SKM-1 (cell line): ENCODE results near the gene MTMR2.

Source experiments
- DNase-seq: peaks from one replicate; lab custom pipeline; 2025; ENCODE audit not compliant: unreplicated experiment; lab: John Stamatoyannopoulos, UW

MTMR2 gene

GRCh38 chr11:95788921-95789505 lies 134.9 kb downstream of the MTMR2 start:
- no peak for DNase-seq
